Osteoblast (primary cell): ENCODE results near the gene IQUB. TPM values are rescaled to one million over a fixed set of nuclear protein-coding genes. Genes with fewer than 3 reads are reported as not detected.

Experiments used
- DNase-seq: peaks from one replicate; pipeline ENCODE4 v3.0.0; 2011; ENCODE audit warnings: low spot score, mixed read lengths; ENCODE audit not compliant: insufficient read length; ENCODE audit errors: missing footprints
- H2AFZ ChIP-seq: 2 replicates; pipeline ENCODE4 v1.6.0; 2011; ENCODE audit warnings: mild to moderate bottlenecking, low read length
- H3K27ac ChIP-seq: 2 replicates; pipeline ENCODE4 v1.5.1; 2011; ENCODE audit warnings: mild to moderate bottlenecking, low read depth, low read length, moderate library complexity
- H3K27me3 ChIP-seq: 2 replicates; pipeline ENCODE4 v1.6.0; 2012; ENCODE audit warnings: mild to moderate bottlenecking, control low read depth, inconsistent platforms, low read length, moderate library complexity; ENCODE audit not compliant: insufficient read depth
- H3K36me3 ChIP-seq: 2 replicates; pipeline ENCODE4 v1.5.1; 2011; ENCODE audit warnings: mild to moderate bottlenecking, low read length, control low read depth, moderate library complexity; ENCODE audit not compliant: insufficient read depth
- H3K4me1 ChIP-seq: 2 replicates; pipeline ENCODE4 v1.5.1; 2011; ENCODE audit warnings: mild to moderate bottlenecking, low read length, control low read depth, moderate library complexity; ENCODE audit not compliant: insufficient read depth
- H3K4me2 ChIP-seq: 2 replicates; pipeline ENCODE4 v1.6.0; 2011; ENCODE audit warnings: mild to moderate bottlenecking, low read length; ENCODE audit not compliant: insufficient read depth
- H3K4me3 ChIP-seq: fragments of 200-600 bp; sonication (generic); 3 replicates; pipeline ENCODE4 v1.5.1; 2012; ENCODE audit warnings: mild to moderate bottlenecking, low read length, inconsistent platforms; ENCODE audit not compliant: insufficient read depth
- H3K79me2 ChIP-seq: 2 replicates; pipeline ENCODE4 v1.6.0; 2012; ENCODE audit warnings: mild to moderate bottlenecking, low read length, control low read depth, inconsistent platforms; ENCODE audit not compliant: insufficient read depth
- H3K9me3 ChIP-seq: 2 replicates; pipeline ENCODE4 v1.5.1; 2011; ENCODE audit warnings: low read depth, low read length, control low read depth
- H4K20me1 ChIP-seq: 2 replicates; pipeline ENCODE4 v1.6.0; 2012; ENCODE audit warnings: mild to moderate bottlenecking, low read length, control low read depth; ENCODE audit not compliant: insufficient read depth
- total RNA-seq: library from RNA; depleted of rRNA; stranded (reverse); fragments of >200 nt; gene quantifications from 2 replicates; pipeline ENCODE4 v1.2.3, GENCODE V29; 2012
- TF ChIP-seq, protein P1 (sequence below): IDR thresholded peaks from 2 replicates; pipeline ENCODE4 v1.5.1; 2011; ENCODE audit warnings: mild to moderate bottlenecking, low read depth, low read length, moderate library complexity; ENCODE audit errors: extremely low read depth

Gene IQUB
- total RNA-seq, 1 donor: 0.72 TPM

DNA sequence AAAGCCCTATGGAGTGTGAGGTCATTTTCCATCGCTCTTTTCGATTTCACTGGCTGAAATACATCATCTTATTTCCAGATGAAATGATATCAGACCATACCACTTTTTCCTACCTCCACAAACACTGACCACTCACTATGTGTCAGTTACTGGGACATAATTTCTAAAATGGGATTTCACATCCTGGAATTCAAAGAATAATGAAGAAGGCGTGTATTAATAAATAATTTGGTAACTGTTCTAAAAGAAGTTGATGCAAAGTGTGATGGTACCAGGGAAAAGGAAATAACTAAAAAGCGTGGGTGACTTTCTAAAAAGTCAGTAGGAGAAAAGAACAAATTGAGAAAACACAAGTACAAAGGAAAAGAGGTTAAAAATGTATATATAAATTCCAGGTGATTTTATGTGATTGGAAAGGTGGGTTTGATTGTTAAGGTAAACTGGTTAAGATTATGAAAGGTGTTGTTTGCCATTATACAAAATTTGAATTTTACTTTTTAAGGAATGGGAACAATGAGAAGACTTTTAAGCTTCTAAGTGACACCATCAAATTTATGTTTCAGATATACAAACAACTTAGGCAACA lies 24.0 kb upstream of the IQUB start:
- DNase-seq: no peak
- Histone ChIP-seq H3K4me3 (peak overlapping the region; percentile 76), H3K9me3 (no peaks in the 10 kb centered on the region), H4K20me1 (peaks cover 3% of the 10 kb centered on the region), H3K27ac (peak overlapping the region; percentile 71), H3K4me2 (peak overlapping the region; percentile 85), H3K36me3 (peaks cover 7% of the 10 kb centered on the region), H3K79me2 (peaks cover 33% of the 10 kb centered on the region), H3K4me1 (peaks cover 12% of the 10 kb centered on the region), H3K27me3 (no peaks in the 10 kb centered on the region), H2AFZ (peak overlapping the region; percentile 96)
- TF ChIP-seq, protein P1, sequence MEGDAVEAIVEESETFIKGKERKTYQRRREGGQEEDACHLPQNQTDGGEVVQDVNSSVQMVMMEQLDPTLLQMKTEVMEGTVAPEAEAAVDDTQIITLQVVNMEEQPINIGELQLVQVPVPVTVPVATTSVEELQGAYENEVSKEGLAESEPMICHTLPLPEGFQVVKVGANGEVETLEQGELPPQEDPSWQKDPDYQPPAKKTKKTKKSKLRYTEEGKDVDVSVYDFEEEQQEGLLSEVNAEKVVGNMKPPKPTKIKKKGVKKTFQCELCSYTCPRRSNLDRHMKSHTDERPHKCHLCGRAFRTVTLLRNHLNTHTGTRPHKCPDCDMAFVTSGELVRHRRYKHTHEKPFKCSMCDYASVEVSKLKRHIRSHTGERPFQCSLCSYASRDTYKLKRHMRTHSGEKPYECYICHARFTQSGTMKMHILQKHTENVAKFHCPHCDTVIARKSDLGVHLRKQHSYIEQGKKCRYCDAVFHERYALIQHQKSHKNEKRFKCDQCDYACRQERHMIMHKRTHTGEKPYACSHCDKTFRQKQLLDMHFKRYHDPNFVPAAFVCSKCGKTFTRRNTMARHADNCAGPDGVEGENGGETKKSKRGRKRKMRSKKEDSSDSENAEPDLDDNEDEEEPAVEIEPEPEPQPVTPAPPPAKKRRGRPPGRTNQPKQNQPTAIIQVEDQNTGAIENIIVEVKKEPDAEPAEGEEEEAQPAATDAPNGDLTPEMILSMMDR: no peak

DNA sequence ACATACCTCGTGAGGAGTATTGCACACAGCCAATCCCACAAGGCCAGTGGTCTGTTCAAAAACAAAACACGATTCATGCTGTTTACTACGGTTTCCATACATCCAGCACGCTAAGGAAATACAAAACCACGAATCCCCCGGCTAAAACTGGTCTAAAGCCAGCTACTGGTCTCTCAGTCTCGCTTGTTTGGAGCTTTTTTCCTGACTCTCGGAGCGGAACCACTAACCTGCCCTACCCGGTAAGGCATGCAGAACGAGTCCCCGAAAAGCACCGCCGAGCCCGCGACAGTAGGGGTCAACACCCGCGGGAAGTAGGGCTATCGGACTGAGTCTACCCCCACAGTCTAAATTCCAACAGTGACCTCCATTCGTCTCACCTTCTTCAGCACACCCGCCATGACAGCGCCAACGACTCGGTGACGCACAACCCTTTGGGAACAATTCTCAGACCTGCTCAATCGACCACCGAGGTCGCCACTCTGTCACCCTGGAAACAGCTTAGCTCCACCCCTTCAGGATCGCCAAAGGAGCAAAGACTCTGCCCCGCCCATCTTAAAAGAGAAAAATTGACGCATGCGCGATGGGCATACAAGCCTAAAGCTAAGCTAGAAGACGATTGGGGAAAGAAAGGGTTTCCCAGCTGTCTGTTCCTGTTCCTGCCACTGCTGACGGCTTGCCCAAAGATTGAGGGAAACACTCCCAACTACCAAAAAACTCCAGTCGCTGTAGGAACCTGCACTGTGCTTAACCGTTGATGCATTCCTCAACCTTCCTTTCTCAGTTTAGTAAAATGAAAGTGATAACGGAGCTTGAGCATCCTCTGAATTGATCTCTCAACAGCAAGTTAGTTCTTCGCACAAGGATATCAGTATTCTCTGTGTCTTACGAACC lies 23.2 kb upstream of the IQUB start, which contains the start of gene NDUFA5:
Gene NDUFA5, minus strand, starts transcription at position 421 of the 891 bp plus-strand sequence. Its CDS starts 23 bp downstream, at position 398.
- TF ChIP-seq, protein P1: no peak
- Histone ChIP-seq H3K27me3 (no peaks in the 10 kb centered on the region), H3K4me2 (peak within 1 kb of the TSS; percentile 85), H3K27ac (peak within 1 kb of the TSS; percentile 71), H3K79me2 (peaks cover 39% of the 10 kb centered on the region), H3K36me3 (peaks cover 7% of the 10 kb centered on the region), H3K4me1 (peaks cover 12% of the 10 kb centered on the region), H3K9me3 (no peaks in the 10 kb centered on the region), H2AFZ (peak within 1 kb of the TSS; percentile 96), H4K20me1 (peaks cover 3% of the 10 kb centered on the region), H3K4me3 (peak within 1 kb of the TSS; percentile 76)
- peak; percentile 84 for DNase-seq

DNA sequence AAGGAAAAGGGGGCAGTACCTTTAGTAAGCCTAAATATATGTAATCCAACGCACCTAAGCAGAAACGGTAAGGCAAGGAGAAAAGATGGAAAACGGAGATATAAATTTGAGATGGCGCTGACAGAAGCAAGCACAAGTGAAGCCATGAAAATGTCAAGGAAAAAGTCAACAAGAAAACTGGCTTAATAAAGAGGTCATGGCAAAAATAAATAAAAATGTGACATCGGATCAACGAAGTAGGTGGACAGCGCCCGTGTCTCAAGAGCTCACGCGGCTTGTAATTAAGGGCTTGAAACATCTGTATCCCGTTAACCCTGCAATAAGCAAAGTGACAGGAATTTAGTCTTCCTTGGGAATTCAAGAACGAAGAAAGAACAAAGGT lies 22.6 kb upstream of the IQUB start:
- TF ChIP-seq, protein P1: no peak
- H3K9me3 ChIP-seq: no peaks in the 10 kb centered on the region
- peaks cover 3% of the 10 kb centered on the region for H4K20me1 ChIP-seq
- no peaks in the 10 kb centered on the region for H3K27me3 ChIP-seq
- peaks cover 12% of the 10 kb centered on the region for H3K4me1 ChIP-seq
- no peak for DNase-seq
- peaks cover 40% of the 10 kb centered on the region for H3K79me2 ChIP-seq
- H3K4me2 ChIP-seq: peak overlapping the region; percentile 85
- H3K27ac ChIP-seq: peak overlapping the region; percentile 71
- H3K4me3 ChIP-seq: peak overlapping the region; percentile 76
- peak overlapping the region; percentile 81 for H2AFZ ChIP-seq
- peaks cover 7% of the 10 kb centered on the region for H3K36me3 ChIP-seq

DNA sequence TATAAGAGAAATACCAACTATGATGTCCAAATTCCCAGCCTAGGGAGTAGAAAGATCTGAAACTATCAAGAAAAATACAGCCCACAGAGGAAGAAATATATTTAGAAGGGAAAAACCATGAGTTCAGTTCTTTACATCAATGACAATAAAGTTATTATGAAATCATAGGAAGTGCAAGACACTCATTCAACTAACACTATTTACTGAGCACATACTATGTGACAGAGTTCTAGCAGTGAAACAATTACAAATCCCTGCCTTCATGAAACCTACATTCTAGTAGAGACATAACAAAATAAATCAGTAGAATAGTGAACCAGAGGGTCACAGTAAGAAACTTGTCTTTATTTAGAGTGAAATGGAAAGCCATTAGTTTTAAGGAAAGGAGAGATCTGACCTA lies 21.1 kb upstream of the IQUB start:
- Histone ChIP-seq H3K79me2 (peaks cover 40% of the 10 kb centered on the region), H3K4me2 (no peak overlapping the region), H4K20me1 (peaks cover 5% of the 10 kb centered on the region), H2AFZ (no peak overlapping the region), H3K4me3 (no peak overlapping the region), H3K27me3 (no peaks in the 10 kb centered on the region), H3K27ac (no peak overlapping the region), H3K4me1 (peaks cover 12% of the 10 kb centered on the region), H3K9me3 (no peaks in the 10 kb centered on the region), H3K36me3 (peaks cover 7% of the 10 kb centered on the region)
- TF ChIP-seq, protein P1: no peak
- no peak for DNase-seq
